ENCODE results near the gene SLC35D2.

Gene SLC35D2

DNA sequence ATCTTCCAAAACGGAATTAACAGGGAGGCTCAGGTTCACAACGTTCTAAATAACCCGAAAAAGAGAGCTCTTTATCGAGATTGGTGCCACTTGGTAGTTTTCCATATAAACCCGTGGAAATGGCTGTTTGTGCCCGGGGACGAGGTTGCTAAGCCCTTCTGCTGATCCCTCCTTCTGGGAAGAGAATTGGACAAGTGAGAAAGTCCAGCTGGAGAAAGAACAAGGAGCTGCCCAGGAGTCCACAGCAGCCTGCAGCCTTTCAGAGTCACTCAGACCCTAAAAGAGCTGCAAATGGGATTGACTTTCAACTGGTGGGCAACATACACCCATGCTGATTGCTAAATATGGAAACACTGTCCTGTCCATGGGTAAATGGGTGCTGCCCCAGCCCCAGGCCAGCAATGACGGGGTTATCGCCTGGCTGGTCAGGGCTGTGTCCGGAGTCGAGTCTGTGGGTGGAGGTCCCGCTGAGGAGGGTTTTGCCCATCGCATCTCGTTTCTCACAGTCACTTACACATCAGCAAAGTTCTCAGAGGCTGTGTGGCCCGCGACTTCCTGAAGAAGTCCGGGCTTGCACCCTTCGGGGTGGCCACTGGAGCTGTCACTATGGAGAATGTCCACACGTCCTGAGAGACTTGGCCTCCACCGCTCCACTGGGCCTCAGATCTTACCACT lies 40.8 kb downstream of the SLC35D2 start:
- H3K4me3 ChIP-seq (ENCODE audit: low read length): no peak overlapping the region
- no peak for DNase-seq (ENCODE audit: low read depth)
- TF ChIP-seq, protein P1, sequence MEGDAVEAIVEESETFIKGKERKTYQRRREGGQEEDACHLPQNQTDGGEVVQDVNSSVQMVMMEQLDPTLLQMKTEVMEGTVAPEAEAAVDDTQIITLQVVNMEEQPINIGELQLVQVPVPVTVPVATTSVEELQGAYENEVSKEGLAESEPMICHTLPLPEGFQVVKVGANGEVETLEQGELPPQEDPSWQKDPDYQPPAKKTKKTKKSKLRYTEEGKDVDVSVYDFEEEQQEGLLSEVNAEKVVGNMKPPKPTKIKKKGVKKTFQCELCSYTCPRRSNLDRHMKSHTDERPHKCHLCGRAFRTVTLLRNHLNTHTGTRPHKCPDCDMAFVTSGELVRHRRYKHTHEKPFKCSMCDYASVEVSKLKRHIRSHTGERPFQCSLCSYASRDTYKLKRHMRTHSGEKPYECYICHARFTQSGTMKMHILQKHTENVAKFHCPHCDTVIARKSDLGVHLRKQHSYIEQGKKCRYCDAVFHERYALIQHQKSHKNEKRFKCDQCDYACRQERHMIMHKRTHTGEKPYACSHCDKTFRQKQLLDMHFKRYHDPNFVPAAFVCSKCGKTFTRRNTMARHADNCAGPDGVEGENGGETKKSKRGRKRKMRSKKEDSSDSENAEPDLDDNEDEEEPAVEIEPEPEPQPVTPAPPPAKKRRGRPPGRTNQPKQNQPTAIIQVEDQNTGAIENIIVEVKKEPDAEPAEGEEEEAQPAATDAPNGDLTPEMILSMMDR (IDR thresholded peaks at IDR 0.05; ENCODE audit: insufficient read depth, low read depth, low read length, missing control alignments): no peak

DNA sequence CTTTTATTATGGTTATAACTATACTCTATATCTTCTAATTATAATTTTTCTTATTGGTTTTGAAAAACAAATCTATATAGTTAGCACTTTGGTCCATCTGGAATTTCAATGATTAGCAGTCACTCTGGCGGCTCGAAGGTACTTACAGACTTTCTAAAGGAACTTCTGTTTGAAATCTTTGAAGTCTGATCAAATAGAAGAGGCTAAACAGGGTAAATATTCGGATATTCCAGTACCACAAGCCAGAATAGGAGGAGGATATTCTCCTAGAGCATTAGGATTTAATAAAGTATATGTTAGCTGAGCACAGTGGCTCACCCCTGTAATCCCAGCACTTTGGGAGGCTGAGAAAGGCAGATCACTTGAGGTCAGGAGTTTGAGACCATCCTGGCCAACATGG lies 42.8 kb downstream of the SLC35D2 start:
- DNase-seq (ENCODE audit: low read depth): no peak
- TF ChIP-seq, protein P1 (IDR thresholded peaks at IDR 0.05; ENCODE audit: insufficient read depth, low read depth, low read length, missing control alignments): no peak
- H3K4me3 ChIP-seq (ENCODE audit: low read length): no peak overlapping the region

DNA sequence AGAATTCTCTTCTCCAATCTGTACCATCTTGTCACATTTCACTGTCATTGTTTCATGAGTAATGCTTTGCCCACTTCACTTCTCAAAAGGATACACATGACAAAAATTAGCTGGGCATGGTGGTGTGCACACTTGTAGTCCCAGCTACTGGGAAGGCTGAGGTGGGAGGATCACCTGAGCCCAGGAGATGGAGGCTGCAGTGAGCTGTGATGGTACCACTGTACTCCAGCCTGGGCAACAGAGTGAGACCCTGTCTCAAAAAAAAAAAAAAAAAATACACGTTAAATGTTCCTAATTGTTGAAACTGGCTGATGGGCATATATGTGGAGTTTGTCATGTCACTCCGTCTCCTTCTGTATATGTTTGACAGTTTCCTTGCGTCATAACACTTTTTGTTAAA lies 45.2 kb downstream of the SLC35D2 start:
- no peak for DNase-seq (ENCODE audit: low read depth)
- no peak overlapping the region for H3K4me3 ChIP-seq (ENCODE audit: low read length)
- TF ChIP-seq, protein P1 (IDR thresholded peaks at IDR 0.05; ENCODE audit: insufficient read depth, low read depth, low read length, missing control alignments): no peak

DNA sequence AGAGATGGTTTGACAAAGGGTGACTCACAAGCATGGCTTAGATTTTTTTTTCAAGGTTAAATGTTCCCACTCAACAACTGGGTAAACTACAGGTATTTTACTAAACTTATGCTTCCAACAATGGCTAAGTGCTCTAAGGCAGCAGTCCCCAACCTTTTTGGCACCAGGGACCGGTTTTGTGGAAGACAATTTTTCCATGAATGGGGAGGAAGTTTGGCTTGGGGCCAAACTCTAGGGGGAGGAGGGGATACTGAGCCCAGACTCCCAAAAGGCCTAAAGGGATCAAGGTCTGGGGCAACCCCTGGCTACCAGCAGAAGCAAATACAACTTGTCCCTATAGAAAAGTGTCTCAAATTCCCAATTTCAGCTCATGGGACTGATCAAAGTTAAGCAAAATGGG lies 49.6 kb downstream of the SLC35D2 start:
- TF ChIP-seq, protein P1 (IDR thresholded peaks at IDR 0.05; ENCODE audit: insufficient read depth, low read depth, low read length, missing control alignments): no peak
- DNase-seq (ENCODE audit: low read depth): no peak
- no peak overlapping the region for H3K4me3 ChIP-seq (ENCODE audit: low read length)

DNA sequence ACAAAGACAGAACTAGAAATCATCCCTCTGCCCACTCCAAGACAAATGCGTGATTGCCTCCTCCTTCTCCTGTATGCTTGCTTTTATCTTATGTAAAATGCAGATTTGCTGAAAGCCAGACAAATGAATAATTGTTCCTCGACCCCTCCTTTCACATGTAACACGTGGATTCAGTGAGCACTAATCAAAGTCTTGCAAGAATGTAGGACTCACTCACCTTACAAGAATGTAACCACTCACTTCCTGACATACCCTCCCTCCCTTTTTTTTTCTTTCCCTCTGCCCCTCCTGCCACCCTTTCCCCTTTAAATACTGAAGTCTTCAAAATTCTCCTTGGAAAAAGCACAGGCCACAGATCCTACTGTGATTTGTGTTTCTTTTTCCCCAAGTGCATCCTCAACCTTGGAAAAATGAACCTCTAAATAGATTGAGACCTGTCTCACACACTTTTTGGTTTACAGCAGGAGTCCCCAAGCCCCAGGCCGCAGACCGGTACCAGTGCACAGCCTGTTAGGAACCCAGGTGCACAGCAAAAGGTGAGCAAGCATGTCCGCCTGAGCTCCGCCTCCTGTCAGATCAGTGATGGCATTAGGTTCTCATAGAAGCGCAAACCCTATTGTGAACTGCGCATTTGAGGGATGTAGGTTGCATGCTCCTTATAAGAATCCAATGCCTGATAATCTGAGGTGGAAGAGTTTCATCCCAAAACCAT lies 52.1 kb downstream of the SLC35D2 start:
- TF ChIP-seq, protein P1 (IDR thresholded peaks at IDR 0.05; ENCODE audit: insufficient read depth, low read depth, low read length, missing control alignments): no peak
- no peak overlapping the region for H3K4me3 ChIP-seq (ENCODE audit: low read length)
- DNase-seq (ENCODE audit: low read depth): peak; percentile 53

DNA sequence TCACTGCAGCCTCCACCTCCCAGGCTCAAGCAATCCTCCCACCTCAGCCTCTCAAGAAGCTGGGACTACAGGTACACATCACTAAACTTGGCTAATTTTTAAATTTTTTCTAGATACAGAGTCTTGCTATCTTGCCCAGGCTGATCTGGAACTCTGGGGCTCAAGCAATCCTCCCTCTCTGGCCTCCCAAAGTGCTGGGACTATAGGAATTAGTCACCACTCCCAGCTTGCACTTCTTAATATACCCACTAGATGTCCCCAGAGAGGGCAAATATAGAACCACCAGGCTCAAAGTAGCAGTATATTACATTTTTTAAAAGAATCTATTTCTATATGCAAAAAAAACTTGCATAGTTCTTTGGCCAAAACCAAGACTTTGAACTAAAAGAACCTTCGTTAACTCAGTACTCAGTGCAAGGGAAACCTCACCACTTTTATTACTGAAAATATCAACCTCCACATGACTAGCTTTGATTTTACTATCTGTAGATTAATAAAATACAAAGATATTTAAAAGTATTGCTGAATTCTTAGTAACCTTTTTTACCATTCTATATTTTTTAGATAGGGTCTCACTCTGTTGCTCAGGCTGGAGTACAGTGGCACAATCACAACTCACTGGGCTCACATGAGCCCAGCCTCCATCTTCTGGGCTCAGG lies 55.7 kb downstream of the SLC35D2 start:
- no peak overlapping the region for H3K4me3 ChIP-seq (ENCODE audit: low read length)
- peak; percentile 60 for DNase-seq (ENCODE audit: low read depth)
- TF ChIP-seq, protein P1 (IDR thresholded peaks at IDR 0.05; ENCODE audit: insufficient read depth, low read depth, low read length, missing control alignments): peak; percentile 80
